ENCODE results near the gene SND1. TPM values are rescaled to one million over a fixed set of nuclear protein-coding genes. Genes with fewer than 3 reads are reported as not detected.

SND1 gene
- total RNA-seq, 1 experiment from 2014 or later: 218 TPM

GRCh38 chr7:127736511-127736910, 84.5 kb downstream of the SND1 start:
- peaks cover 11% of the 10 kb centered on the region for H3K79me1 ChIP-seq (ENCODE audit: insufficient read depth, low read depth, low read length, poor library complexity, severe bottlenecking)
- H3K4me2 ChIP-seq (ENCODE audit: insufficient read depth, insufficient read length, low read length): no peak overlapping the region
- H3K14ac ChIP-seq (ENCODE audit: insufficient read depth, low read length): no peak overlapping the region
- H2BK15ac ChIP-seq (ENCODE audit: low read depth, low read length): no peak overlapping the region
- no peak overlapping the region for H3K9ac ChIP-seq (ENCODE audit: extremely low read depth, insufficient read length, low read length)
- WGBS (ENCODE audit: extremely low coverage, insufficient read length, low lambda C conversion rate): no CpG with 5 or more reads among the region's 5 CpGs
- H3K27me3 Mint-ChIP-seq (ENCODE audit: low read depth): no peaks in the 10 kb centered on the region
- H3K36me3 Mint-ChIP-seq (ENCODE audit: insufficient read depth in 1 of 3, low read depth in 3 of 3): peaks cover 6 to 38% (median 20%) of the 10 kb centered on the region in 3 experiments; a peak in 6 of 7 replicates
- no peak for DNase-seq
- no peaks in the 10 kb centered on the region for H3K27me3 ChIP-seq (ENCODE audit: insufficient read depth, low read length)
- H3K27ac Mint-ChIP-seq: no peak overlapping the region
- no peak overlapping the region for H2AFZ ChIP-seq (ENCODE audit: low read length)
- no peak overlapping the region for H3K56ac ChIP-seq (ENCODE audit: insufficient read length, low read depth, low read length)
- no peak overlapping the region for H2BK5ac ChIP-seq (ENCODE audit: insufficient read length, low read length)
- H4K8ac ChIP-seq (replicated peaks; ENCODE audit: insufficient read length, low read depth, low read length): no peak overlapping the region
- no peak overlapping the region for H3K27ac ChIP-seq (ENCODE audit: insufficient read length, low read depth, low read length)
- H3K9me3 ChIP-seq (ENCODE audit: control insufficient read depth, low read depth, low read length): no peaks in the 10 kb centered on the region
- TF ChIP-seq CTCF (conservative IDR thresholded peaks at IDR 0.05): no peak
- H4K20me1 ChIP-seq (ENCODE audit: control insufficient read depth, insufficient read depth, insufficient read length): no peaks in the 10 kb centered on the region
- H3K23me2 ChIP-seq (ENCODE audit: insufficient read length, low read depth, low read length, poor library complexity, severe bottlenecking): no peaks in the 10 kb centered on the region
- H3K9me3 Mint-ChIP-seq: no peaks in the 10 kb centered on the region
- H3T11ph ChIP-seq (ENCODE audit: low read length): no peak overlapping the region
- no peak overlapping the region for H3K4ac ChIP-seq (ENCODE audit: low read depth, low read length)
- peaks cover 6% of the 10 kb centered on the region; the same call in 1 of the 2 replicates for H3K4me1 ChIP-seq (ENCODE audit: insufficient read depth, low read length)
- H4K91ac ChIP-seq (ENCODE audit: insufficient read length, low read depth, low read length): no peak overlapping the region
- peaks cover 35 to 39% of the 10 kb centered on the region in 2 experiments for H3K4me1 Mint-ChIP-seq
- H2BK20ac ChIP-seq (ENCODE audit: low read depth, low read length, poor library complexity, severe bottlenecking): no peak overlapping the region
- H2BK12ac ChIP-seq (ENCODE audit: insufficient read length, low read depth, low read length): no peak overlapping the region
- no peak overlapping the region for H3K23ac ChIP-seq (ENCODE audit: insufficient read length, low read depth, low read length)
- no peak overlapping the region for H3K18ac ChIP-seq (ENCODE audit: insufficient read length, low read depth, low read length)
- H4K5ac ChIP-seq (ENCODE audit: insufficient read length, low read depth, low read length): no peak overlapping the region
- H3K4me3 Mint-ChIP-seq: no peak overlapping the region
- no peak overlapping the region for H2BK120ac ChIP-seq (ENCODE audit: low read depth, low read length, poor library complexity, severe bottlenecking)
- H2AK5ac ChIP-seq (ENCODE audit: insufficient read length, low read length): no peak overlapping the region
- peaks cover 5% of the 10 kb centered on the region; the same call in 1 of the 2 replicates for H3K79me2 ChIP-seq (ENCODE audit: insufficient read depth, low read length)

All from H9 (cell line).